Measurements from ENCODE around the gene SMIM7. TPM values are rescaled to one million over a fixed set of nuclear protein-coding genes. Genes with fewer than 3 reads are reported as not detected.
"Not testable (repeated sequence)": the region's sequence is repeated elsewhere in the genome, so short reads cannot be mapped to it uniquely, and the experiment has no call there.

Gene SMIM7
- total RNA-seq, 1 experiment from 2014 or later: 55.9 TPM

DNA sequence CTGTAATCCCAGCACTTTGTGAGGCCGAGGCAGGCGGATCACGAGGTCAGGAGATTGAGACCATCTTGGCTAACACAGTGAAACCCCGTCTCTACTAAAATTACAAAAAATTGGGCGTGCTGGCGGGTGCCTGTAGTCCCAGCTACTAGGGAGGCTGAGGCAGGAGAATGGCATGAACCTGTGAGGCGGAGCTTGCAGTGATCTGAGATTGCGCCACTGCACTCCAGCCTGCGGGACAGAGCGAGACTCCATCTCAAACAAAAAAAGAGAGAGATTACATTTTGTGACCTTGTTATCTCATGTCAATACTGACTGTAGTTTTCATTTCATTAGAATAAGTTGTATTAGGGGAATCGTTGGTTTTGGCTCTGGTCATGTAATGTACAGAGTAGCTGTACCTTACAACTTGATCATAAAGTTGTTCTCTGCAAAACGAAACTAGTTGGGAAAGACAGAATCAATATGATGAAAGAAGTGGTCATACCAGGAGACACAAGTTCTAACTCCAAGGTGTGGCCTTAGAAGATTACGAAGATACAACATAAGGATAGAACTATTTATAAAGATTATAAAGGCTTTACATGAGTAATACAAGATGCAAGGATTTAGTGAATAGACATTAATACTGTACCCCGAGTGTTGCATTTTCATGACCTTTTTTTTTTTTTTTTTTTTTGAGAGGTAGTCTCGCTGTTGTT lies 16.3 kb upstream of the SMIM7 start:
- Mint-ChIP-seq H3K36me3 (peaks cover 19% of the 10 kb centered on the region), H3K4me1 (no peaks in the 10 kb centered on the region), H3K4me3 (no peak overlapping the region), H3K27ac (no peak overlapping the region), H3K27me3 (ENCODE audit: low read depth) (no peaks in the 10 kb centered on the region), H3K9me3 (no peaks in the 10 kb centered on the region)
- ATAC-seq: no peak
- CTCF ChIA-PET: no interaction called here
- POLR2A ChIA-PET: interaction anchor here (1.0 kb wide), 1 partner anchor 13 kb away, joined by 4 read pairs; no protein-coding TSS in a partner anchor
- TF ChIP-seq GABPB1 (CRISPR knock-in tag; IDR thresholded peaks at IDR 0.05) (0 out of 2 replicates have a peak, but pooled peaks have one; percentile 31), TEAD1 (CRISPR knock-in tag; IDR thresholded peaks at IDR 0.05) (no peak)
- no peak for DNase-seq (ENCODE audit: low spot score)

DNA sequence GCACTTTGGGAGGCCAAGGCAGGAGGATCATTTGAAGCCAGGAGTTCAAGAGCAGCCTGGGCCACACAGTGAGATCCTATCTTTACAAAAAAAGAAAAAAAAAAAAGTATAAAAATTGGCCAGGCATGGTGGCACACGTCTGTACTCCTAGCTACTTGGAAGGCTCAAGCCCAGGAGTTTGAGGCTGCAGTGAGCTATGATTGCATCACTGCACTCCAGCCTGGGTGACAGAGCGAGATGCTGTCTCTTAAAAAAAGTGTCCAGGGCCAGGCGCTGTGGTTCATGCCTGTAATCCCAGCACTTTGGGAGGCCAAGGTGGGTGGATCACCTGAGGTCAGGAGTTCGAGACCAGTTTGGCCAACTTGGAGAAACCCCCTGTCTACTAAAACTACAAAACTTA lies 13.9 kb upstream of the SMIM7 start:
- H3K4me1 Mint-ChIP-seq; H3K36me3 Mint-ChIP-seq; H3K27ac Mint-ChIP-seq; H3K4me3 Mint-ChIP-seq; DNase-seq (ENCODE audit: low spot score); CTCF ChIA-PET; H3K9me3 Mint-ChIP-seq; H3K27me3 Mint-ChIP-seq (ENCODE audit: low read depth); ATAC-seq: not testable (repeated sequence)
- POLR2A ChIA-PET: interaction anchor here (0.7 kb wide), 1 partner anchor 14 kb away, joined by 3 read pairs; the partner anchor contains the start of gene SMIM7

DNA sequence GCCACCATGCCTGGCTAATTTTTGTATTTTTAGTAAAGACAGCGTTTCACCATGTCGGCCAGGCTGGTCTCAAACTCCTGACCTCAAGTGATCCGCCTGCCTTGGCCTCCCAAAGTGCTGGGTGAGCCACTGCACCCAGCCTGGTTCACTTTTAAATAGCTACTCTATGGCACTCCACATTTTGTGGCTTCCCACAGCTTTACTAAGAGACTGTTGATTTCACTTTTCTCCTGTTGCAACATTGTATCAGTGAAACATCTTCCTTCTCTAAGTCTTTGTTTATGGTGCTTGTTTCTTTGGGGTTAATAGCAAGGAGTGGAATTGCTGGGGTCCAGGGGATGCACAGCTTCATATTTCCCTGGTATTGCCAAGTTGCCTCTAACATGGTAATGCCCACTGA lies 13.3 kb upstream of the SMIM7 start:
- Mint-ChIP-seq H3K9me3 (no peaks in the 10 kb centered on the region), H3K27ac (no peak overlapping the region), H3K4me3 (no peak overlapping the region), H3K4me1 (no peaks in the 10 kb centered on the region), H3K36me3 (peaks cover 3% of the 10 kb centered on the region; the same call in 1 of the 2 replicates), H3K27me3 (ENCODE audit: low read depth) (no peaks in the 10 kb centered on the region)
- POLR2A ChIA-PET: interaction anchor here (0.7 kb wide), 1 partner anchor 13 kb away, joined by 3 read pairs; the partner anchor contains the start of gene SMIM7
- DNase-seq (ENCODE audit: low spot score) (no peak), ATAC-seq (no peak)
- CTCF ChIA-PET: no interaction called here
- TF ChIP-seq SOX15 (CRISPR knock-in tag; IDR thresholded peaks at IDR 0.05) (no peak), SP1 (CRISPR knock-in tag; conservative IDR thresholded peaks at IDR 0.05) (no peak), ZNF396 (CRISPR knock-in tag; IDR thresholded peaks at IDR 0.05; ENCODE audit: borderline replicate concordance) (no peak), TP53 (CRISPR knock-in tag; IDR thresholded peaks at IDR 0.05) (no peak)
- TF ChIP-seq, protein P1, sequence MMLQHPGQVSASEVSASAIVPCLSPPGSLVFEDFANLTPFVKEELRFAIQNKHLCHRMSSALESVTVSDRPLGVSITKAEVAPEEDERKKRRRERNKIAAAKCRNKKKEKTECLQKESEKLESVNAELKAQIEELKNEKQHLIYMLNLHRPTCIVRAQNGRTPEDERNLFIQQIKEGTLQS (CRISPR knock-in tag; conservative IDR thresholded peaks at IDR 0.05): no peak
- TF ChIP-seq, protein P2, sequence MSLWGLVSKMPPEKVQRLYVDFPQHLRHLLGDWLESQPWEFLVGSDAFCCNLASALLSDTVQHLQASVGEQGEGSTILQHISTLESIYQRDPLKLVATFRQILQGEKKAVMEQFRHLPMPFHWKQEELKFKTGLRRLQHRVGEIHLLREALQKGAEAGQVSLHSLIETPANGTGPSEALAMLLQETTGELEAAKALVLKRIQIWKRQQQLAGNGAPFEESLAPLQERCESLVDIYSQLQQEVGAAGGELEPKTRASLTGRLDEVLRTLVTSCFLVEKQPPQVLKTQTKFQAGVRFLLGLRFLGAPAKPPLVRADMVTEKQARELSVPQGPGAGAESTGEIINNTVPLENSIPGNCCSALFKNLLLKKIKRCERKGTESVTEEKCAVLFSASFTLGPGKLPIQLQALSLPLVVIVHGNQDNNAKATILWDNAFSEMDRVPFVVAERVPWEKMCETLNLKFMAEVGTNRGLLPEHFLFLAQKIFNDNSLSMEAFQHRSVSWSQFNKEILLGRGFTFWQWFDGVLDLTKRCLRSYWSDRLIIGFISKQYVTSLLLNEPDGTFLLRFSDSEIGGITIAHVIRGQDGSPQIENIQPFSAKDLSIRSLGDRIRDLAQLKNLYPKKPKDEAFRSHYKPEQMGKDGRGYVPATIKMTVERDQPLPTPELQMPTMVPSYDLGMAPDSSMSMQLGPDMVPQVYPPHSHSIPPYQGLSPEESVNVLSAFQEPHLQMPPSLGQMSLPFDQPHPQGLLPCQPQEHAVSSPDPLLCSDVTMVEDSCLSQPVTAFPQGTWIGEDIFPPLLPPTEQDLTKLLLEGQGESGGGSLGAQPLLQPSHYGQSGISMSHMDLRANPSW (CRISPR knock-in tag; conservative IDR thresholded peaks at IDR 0.05; ENCODE audit: low read depth): no peak
- TF ChIP-seq, protein P3, sequence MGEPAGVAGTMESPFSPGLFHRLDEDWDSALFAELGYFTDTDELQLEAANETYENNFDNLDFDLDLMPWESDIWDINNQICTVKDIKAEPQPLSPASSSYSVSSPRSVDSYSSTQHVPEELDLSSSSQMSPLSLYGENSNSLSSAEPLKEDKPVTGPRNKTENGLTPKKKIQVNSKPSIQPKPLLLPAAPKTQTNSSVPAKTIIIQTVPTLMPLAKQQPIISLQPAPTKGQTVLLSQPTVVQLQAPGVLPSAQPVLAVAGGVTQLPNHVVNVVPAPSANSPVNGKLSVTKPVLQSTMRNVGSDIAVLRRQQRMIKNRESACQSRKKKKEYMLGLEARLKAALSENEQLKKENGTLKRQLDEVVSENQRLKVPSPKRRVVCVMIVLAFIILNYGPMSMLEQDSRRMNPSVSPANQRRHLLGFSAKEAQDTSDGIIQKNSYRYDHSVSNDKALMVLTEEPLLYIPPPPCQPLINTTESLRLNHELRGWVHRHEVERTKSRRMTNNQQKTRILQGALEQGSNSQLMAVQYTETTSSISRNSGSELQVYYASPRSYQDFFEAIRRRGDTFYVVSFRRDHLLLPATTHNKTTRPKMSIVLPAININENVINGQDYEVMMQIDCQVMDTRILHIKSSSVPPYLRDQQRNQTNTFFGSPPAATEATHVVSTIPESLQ (CRISPR knock-in tag; IDR thresholded peaks at IDR 0.05): no peak

DNA sequence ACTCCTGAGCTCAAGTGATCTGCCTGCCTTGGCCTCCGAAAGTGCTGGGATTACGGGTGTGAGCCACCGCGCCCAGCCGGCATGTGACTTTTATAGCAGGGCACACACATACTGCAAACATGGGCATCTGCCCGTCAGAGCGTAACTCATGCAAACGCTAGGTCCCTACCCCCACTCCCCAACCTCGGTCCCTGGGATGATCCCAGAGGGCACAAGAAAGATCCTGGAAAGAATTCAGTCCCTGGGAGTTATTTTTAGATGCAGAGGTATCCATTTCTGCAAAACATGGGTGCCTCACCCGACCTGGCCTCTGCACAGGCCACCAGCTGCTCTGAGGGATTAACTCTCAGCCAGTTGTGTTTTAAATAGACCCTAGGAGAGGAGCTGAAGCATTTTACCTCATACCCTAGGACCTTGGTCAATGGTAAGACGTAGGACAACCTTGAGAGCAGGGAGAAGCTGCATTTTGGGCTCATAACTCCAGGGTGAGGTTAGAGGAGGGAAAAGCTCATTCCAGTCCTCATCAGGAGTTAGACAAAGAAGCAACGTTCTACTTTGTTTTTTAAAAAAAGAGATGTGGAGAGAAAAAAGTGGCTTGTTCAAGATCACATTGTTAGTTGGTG lies 11.8 kb upstream of the SMIM7 start:
- H3K27ac Mint-ChIP-seq: no peak overlapping the region
- peaks cover 3% of the 10 kb centered on the region; the same call in 1 of the 2 replicates for H3K36me3 Mint-ChIP-seq
- H3K4me1 Mint-ChIP-seq: no peaks in the 10 kb centered on the region
- ChIA-PET POLR2A (no interaction called here), CTCF (interaction anchor here (0.6 to 1.1 kb wide), 2 partner anchors 12 to 43 kb away, joined by 3 read pairs; no protein-coding TSS in a partner anchor)
- no peaks in the 10 kb centered on the region for H3K9me3 Mint-ChIP-seq
- TF ChIP-seq JUN (CRISPR knock-in tag; IDR thresholded peaks at IDR 0.05) (no peak), NR2C2 (CRISPR knock-in tag; IDR thresholded peaks at IDR 0.05) (no peak)
- TF ChIP-seq, protein P4, sequence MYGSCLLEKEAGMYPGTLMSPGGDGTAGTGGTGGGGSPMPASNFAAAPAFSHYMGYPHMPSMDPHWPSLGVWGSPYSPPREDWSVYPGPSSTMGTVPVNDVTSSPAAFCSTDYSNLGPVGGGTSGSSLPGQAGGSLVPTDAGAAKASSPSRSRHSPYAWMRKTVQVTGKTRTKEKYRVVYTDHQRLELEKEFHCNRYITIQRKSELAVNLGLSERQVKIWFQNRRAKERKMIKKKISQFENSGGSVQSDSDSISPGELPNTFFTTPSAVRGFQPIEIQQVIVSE (CRISPR knock-in tag; IDR thresholded peaks at IDR 0.05; ENCODE audit: borderline replicate concordance): no peak
- TF ChIP-seq, protein P5, sequence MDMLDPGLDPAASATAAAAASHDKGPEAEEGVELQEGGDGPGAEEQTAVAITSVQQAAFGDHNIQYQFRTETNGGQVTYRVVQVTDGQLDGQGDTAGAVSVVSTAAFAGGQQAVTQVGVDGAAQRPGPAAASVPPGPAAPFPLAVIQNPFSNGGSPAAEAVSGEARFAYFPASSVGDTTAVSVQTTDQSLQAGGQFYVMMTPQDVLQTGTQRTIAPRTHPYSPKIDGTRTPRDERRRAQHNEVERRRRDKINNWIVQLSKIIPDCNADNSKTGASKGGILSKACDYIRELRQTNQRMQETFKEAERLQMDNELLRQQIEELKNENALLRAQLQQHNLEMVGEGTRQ (CRISPR knock-in tag; IDR thresholded peaks at IDR 0.05): no peak
- H3K27me3 Mint-ChIP-seq (ENCODE audit: low read depth): no peaks in the 10 kb centered on the region
- ATAC-seq: no peak
- no peak for DNase-seq (ENCODE audit: low spot score)
- no peak overlapping the region for H3K4me3 Mint-ChIP-seq

Measured in WTC11 (cell line).